ENCODE data around the gene POLR3C.
A peak's percentile ranks its signal among the peaks of the same experiment; 100 is the strongest.

Gene POLR3C

GRCh38 chr1:145871994-145872924 is 48.3 kb downstream of the POLR3C start:
- no peak for DNase-seq (ENCODE audit: low read depth)

GRCh38 chr1:145874646-145875045 is 50.6 kb downstream of the POLR3C start:
- DNase-seq (ENCODE audit: low read depth) = no peak

GRCh38 chr1:145877923-145878486 is 54.0 kb downstream of the POLR3C start:
- no peak for DNase-seq (ENCODE audit: low read depth)

- DNase-seq (ENCODE audit: low read depth) = no peak
Observed at GRCh38 chr1:145878724-145879123, 54.7 kb downstream of the POLR3C start.

- DNase-seq (ENCODE audit: low read depth) = no peak
Observed at GRCh38 chr1:145879775-145880174, 55.8 kb downstream of the POLR3C start.

GRCh38 chr1:145884675-145885074 is 60.7 kb downstream of the POLR3C start:
- DNase-seq (ENCODE audit: low read depth) = no peak

GRCh38 chr1:145885738-145886287 is 61.8 kb downstream of the POLR3C start, which contains the start of gene ANKRD35:
Gene ANKRD35, minus strand, starts transcription at chr1:145885866. Its CDS starts 108 bp downstream, at chr1:145885758.
- peak; percentile 73 for DNase-seq (ENCODE audit: low read depth)

GRCh38 chr1:145886390-145886789 is 62.4 kb downstream of the POLR3C start:
- DNase-seq (ENCODE audit: low read depth) = no peak

- DNase-seq (ENCODE audit: low read depth) = no peak
Observed at GRCh38 chr1:145886816-145887215, 62.8 kb downstream of the POLR3C start.

GRCh38 chr1:145887631-145888030 is 63.6 kb downstream of the POLR3C start:
- no peak for DNase-seq (ENCODE audit: low read depth)

- no peak for DNase-seq (ENCODE audit: low read depth)
Observed at GRCh38 chr1:145889722-145890121, 65.7 kb downstream of the POLR3C start.

- no peak for DNase-seq (ENCODE audit: low read depth)
Observed at GRCh38 chr1:145891143-145891542, 67.1 kb downstream of the POLR3C start.

GRCh38 chr1:145891587-145892485 is 67.8 kb downstream of the POLR3C start:
- DNase-seq (ENCODE audit: low read depth) = peak; percentile 15

- DNase-seq (ENCODE audit: low read depth) = no peak
Observed at GRCh38 chr1:145892486-145893087, 68.6 kb downstream of the POLR3C start.

- DNase-seq (ENCODE audit: low read depth) = no peak
Observed at GRCh38 chr1:145893306-145894055, 69.5 kb downstream of the POLR3C start.

All from stimulated activated CD8-positive, alpha-beta memory T cell treated with anti-CD3 and anti-CD28 coated beads, Interleukin-15, amount 100 ng/mL, for 1 hour (primary cell).